Measurements from ENCODE around the gene RPA1.

Gene RPA1

GRCh38 chr17:1941272-1942065 is 111.7 kb downstream of the RPA1 start:
- no peak for DNase-seq (ENCODE audit: low read depth, low spot score)

GRCh38 chr17:1942066-1942365 is 112.2 kb downstream of the RPA1 start:
- DNase-seq (ENCODE audit: low read depth, low spot score), result no peak

- DNase-seq (ENCODE audit: low read depth, low spot score), result no peak
These were observed 113.0 kb downstream of the RPA1 start for GRCh38 chr17:1942666-1943435.

DNA sequence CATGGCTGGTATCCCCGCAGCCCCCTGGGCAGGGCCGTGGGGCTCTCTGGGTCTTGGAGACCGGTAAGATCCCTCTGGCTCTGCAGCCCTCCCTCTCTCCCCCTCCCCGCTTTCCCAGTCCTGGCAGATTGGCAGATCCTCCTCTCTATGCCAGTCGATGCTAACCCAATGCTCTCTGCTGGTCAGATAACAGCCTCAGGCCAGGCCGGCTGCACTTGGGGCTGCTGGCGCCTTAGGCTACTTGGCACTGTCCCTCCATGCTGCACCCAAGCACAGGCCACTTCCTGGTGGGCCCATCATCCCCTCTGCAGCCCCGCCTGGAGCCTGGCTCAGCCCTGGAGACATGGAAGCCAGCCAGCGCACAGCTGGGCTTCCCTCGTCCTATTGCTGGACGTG is 113.6 kb downstream of the RPA1 start:
- no peak for DNase-seq (ENCODE audit: low read depth, low spot score)

DNA sequence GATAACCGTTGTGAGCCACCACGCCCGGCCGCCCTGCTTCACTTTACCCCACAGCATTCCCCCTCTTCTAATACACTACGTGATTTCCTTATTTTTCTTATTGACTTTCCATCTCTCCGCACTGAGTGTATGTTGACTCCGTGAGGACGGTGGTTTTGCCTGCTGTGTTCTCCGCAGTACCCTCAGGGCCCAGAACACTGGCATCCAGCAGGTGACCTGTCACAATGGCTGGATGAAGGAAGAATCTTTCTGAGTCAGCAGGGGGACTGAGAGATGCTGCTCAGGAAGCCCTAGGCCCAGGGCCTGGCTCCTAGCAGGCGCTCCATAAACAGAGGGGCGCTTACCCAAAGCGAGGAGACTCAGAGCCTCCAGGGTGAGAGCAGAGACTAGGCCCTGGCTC is 115.8 kb downstream of the RPA1 start:
- no peak for DNase-seq (ENCODE audit: low read depth, low spot score)

- DNase-seq (ENCODE audit: low read depth, low spot score), result no peak
These were observed 116.5 kb downstream of the RPA1 start for GRCh38 chr17:1946021-1946932.

DNA sequence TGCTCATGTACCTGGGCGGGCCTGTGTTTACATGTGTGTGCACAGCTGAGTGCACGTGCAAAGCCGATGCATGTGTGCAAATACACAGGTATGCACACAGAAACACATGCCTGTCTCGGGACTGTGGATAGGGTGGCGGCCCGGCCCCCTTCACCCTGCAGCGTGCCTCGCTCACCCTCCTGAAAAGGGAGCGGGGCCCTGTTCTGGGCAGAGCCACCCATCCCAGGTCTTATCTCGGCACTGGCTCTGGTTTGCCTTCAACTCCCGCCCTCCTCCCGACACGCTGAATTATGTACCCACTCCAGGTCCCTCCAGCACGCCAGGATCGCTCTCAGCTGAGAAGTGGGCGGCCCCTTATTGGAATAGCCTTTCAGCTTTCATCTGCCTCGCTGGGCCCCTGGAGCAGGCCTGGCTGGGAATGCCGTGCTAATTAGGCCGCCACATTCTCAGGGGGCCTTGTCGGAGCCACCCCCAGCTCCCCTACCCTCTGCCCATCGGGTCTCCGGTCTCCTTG is 117.5 kb downstream of the RPA1 start:
- DNase-seq (ENCODE audit: low read depth, low spot score), result no peak

DNA sequence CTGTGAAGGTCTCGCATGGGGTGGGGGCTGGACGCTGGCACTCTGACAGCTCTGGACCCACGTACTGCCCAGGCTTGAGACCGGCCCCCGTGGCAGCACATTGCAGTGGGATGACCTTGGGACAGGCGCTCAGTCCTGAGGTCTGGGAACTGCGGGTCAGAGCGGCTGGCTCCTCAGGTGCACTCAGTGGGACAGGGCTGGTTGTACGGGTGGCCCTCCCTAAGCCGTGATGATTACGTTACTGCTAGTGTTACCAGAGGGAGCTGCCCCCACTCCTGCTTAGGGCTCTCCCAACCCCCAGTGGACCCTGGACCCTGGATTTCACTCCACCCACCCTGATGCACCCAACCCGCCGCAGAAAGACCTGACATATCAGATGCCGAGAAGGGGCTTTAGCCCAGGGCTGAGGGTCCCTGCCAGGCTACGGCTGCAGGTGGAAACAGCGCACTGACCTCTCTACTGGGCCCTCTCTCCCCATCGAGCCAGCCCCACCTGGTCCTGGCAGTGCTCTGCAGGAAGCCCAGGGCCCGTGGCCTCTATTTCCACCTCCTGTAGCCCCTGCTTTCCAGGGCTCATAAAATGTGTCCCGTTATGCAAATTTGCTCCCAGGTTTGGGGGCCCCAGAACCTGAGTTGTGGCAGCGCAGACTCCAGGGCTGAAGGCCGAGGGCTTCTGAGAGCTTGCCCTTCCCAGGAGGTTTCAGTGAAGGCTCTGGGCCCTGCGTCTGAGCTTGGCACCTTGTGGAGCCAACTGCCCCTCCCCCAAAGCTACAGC is 118.1 kb downstream of the RPA1 start:
- no peak for DNase-seq (ENCODE audit: low read depth, low spot score)

- DNase-seq (ENCODE audit: low read depth, low spot score), result no peak
These were observed 118.7 kb downstream of the RPA1 start for GRCh38 chr17:1948517-1948825.
